Posterior vena cava (tissue), 2 donors: Measurements from ENCODE around the gene TNK1. TPM values are rescaled to one million over a fixed set of nuclear protein-coding genes. Genes with fewer than 3 reads are reported as not detected.

Experiments used
- DNase-seq: peaks from one replicate; pipeline ENCODE4 v3.0.0-alpha.2; 2020; ENCODE audit warnings: low spot score
- intact Hi-C, 2 donors: fragments of 100-400 bp; cut with DNase I; formaldehyde crosslinking; loops; one replicate each; pipeline versions ENCODE4 v1.14.1 to v1.14.2; 2022 to 2023
- total RNA-seq, 2 donors: library from RNA; stranded (reverse); fragmentation: NEBNext Ultra II Directional; extraction: Animal tissue kit (Norgen Biotek cat#: 25700); gene quantifications; one replicate each; pipeline ENCODE4 v1.2.1, GENCODE V29; 2021
- donor health status: DM: yes; HTN: yes; CAD: no.
- donor health status: DM: yes; HTN: yes; CAD: no.

The TNK1 gene
- total RNA-seq, 2 donors from 2014 or later = 1.6 to 1.8 TPM

DNA sequence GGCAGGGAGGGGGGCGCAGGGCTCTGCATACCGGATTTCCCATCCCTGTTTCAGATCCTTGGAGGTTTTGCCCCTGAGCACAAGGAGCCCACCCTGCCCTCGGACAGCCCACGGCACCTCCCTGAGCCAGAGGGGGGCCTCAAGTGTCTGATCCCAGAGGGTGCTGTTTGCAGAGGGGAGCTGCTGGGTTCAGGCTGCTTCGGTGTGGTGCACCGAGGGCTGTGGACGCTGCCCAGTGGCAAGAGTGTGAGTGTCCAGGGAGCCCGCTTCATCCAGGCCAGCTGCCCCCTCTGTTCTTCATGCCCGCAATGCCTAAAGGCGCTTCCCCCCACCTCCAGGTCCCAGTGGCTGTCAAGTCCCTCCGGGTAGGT lies 2.5 kb downstream of the TNK1 start:
- DNase-seq = no peak
- intact Hi-C loops = no loop called here

DNA sequence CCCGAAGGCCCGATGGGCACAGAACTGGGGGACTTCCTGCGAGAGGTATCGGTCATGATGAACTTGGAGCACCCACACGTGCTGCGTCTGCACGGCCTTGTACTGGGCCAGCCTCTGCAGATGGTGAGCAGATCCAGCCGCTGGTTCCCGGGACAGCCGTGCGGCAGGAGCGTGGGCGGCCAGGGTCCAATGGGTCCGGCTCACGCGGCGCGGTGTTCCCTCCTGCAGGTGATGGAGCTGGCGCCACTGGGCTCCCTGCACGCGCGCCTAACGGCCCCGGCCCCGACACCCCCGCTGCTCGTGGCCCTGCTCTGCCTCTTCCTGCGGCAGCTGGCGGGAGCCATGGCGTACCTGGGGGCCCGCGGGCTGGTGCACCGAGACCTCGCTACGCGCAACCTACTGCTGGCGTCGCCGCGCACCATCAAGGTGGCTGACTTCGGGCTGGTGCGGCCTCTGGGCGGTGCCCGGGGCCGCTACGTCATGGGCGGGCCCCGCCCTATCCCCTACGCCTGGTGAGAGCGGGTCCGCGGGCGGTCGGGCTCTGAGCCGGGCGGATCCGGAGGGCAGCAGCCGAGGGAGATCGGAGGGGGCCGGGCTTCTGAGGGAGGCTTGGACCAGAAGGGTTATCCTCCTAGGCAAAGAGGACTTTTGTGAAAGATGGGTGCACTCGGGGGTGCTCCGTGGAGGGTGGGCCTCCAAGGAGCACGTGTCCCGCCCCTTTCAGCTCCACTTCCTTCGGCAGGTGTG lies 3.0 kb downstream of the TNK1 start:
- intact Hi-C loops = no loop called here
- DNase-seq = no peak

GRCh38 chr17:7384489-7385081 lies 3.7 kb downstream of the TNK1 start:
- intact Hi-C loops = no loop called here
- no peak for DNase-seq

DNA sequence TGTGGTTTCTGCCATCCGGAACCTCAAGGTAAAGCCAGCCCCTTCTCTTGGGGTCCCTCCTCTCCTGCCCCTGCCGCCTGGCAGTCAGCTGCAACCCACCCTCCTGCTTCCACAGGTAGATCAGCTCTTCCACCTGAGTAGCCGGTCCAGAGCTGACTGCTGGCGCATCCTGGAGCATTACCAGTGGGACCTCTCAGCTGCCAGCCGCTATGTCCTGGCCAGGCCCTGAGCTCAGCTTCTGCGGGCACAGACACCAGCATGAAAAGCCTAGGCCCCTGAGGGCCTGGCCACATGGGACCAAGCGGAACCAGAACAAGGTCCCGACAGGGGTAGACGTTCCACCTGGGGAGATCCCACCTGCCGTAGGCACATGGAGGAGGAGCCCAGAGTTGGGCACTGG lies 8.0 kb downstream of the TNK1 start:
- intact Hi-C loops = loop anchor here in 1 of 2 donors (1.0 kb wide), 1 partner anchor 11 kb away; no protein-coding TSS in a partner anchor
- DNase-seq = no peak

DNA sequence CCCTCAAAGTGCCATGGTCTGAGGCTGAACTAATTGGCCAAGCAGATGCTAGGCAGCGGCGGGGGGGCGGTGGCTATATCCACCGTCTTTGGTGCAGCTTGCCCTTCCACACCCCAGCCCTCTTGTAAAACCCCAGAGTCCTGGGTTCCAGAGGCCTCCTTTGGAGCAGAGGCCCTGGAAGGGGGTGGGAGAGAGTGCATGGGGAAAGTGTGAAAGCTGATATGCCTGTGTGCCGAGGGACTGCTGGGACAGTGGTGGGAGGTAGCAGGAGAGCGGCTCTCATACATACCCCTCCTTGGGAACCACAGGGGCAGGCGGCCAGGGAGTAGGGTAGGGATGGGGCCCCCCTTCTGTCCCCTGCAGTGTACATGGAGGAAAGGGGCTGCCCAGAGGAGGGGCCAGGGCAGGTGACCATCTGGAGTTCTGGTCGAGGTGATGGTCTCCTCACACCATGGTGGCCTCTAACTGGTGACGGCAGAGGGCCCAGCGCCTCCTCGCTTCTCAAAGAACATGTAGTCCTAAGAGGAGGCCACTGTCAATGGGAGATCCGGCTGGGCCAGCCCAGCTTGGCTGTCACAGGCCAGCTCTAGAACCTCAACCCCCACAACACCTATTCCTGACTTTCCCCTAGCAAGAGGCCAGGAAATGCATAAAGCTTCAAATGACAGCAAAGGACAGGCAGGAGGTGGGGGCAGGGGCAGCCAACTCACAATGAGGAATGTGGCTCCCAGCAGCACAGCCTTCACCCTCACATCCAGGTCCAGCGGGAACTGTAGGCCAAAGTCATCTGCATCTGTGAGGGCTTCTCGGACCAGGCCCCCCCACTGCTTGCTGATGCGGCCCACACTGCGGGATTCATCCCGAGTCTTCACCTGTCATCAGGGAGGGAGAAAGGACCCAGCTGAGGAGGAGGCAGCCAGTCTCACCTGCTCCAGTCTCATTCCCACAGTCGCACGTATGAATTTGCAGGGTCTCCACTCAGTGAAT lies 9.3 kb downstream of the TNK1 start:
- intact Hi-C loops = loop anchor here in 1 of 2 donors (1.0 kb wide), 1 partner anchor 12 kb away; no protein-coding TSS in a partner anchor
- no peak for DNase-seq

DNA sequence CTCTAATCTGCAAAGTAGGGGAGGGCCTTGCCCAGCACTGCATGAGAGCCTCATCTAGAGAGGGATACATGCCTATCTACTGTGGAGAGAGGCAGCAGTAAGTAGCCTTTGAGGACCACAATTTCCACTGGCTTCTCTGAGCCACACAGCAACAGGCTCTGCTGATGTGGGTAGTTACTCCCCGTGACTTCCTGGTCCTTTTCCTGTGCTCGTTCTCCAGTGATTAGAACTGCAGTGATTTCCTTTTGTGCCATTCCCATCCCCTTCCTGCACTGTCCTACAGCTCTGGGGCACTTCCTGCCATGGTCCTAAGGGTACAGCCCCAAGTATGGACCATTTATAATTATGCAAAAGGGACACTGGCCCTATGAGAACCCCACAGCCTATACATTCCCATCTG lies 10.4 kb downstream of the TNK1 start:
- intact Hi-C loops = no loop called here
- DNase-seq = no peak

DNA sequence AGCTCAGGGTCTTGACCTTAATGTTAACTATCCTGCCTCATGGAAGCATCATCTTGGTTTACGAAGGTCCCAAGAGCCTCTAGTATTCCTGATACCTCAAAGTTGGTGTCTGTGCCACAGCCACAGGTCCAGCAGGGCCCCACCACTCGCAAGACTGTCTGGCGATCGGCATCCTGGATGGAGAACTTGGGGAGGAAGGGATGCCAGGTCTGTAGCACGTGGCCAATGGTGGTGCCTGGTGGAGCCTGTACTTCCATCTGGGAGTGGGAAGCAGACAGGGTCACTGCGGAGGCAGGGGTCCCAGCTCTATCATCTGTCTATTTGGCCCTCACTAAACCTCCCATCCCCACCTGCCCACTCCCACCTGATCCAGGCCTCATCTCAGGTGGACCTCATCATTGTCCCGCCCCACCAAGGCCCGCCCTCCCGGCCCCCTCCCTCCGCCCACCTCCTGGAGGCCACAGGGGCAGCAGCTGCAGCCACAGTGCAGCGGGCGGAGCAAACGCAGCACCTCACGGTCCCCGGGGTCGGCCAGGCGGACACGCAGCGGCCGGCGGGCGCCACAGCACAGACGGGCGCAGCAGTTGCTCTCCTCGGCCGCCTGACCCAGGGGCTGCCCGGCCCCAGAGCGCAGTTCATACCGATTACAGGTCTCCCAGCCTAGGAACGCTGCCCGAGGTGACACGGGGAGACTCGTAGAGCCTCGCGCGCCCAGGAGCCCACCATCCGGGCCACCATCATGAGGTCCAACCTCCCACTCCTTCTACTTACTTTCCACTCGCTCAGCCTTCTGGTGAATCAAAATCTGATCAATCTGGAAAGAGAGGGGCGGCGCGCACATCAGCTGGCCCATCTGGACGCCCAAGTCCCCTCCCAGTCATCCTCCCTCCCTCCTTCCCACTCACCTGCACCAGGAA lies 12.1 kb downstream of the TNK1 start:
- intact Hi-C loops = no loop called here
- no peak for DNase-seq

- DNase-seq = no peak
- intact Hi-C loops = no loop called here
Observed at GRCh38 chr17:7393613-7394451, 12.9 kb downstream of the TNK1 start.

DNA sequence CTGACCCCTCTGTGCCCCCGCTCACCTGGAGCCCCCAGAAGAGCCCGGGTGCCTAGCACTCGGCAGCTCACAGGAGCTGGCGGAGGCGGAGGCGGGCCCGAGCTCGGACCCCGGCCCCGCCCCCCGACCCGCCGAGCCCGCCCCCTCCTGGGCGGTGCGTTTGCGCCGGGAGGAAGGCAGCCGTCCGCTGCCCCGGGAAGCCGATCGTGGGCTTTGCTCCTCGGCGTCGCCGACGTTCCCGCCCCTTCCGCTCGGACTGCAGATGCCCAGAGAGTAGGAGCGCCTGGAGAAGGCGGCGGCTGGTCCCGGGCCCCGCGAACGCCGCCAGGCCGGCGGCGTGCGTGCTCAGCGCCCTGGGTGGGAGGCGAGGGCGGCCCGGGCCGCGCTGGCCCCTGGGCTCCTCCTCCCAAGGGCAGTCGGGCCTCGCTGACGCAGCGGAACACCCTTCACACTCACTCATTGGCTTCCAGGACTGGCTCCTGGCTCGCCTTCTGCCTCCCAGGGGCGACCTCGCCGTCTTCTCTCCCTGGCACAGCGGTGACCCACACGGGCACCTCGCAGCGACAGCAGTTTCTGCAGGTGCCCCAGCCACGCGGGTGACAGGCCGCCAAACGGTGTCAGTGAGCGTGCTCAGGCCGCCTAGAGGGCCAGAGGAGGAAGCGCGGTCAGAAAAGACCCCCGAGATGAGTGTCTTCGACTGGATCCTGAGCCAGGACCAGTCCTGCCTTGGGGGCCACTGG lies 13.7 kb downstream of the TNK1 start, which contains the start of gene PLSCR3:
Gene PLSCR3 (minus strand): TSS at position 74 of the 740 bp plus-strand sequence. CDS start 415 bp downstream, outside the sequence.
- DNase-seq = peak; percentile 96
- intact Hi-C loops = loop anchor here in 1 of 2 donors (5.0 kb wide), 1 partner anchor 908 kb away; no protein-coding TSS in a partner anchor

DNA sequence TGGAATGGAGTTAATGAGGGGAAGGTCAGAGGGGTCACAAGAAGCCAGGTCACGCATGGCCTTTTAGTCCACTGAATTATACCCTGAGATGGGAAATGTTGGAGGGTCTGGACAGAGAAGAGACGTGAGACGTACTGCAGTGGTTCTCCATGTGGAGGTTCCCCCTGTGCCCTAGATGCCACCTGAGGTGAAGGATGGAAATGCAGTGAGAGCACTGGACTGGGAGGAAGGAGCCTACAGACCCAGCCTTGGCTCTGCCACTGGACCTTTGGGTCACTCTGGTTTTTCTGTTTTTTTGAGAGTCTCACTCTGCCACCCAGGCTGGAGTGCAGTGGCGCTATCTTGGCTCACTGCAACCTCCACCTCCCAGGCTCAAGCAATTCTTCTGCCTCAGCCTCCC lies 15.3 kb downstream of the TNK1 start:
- intact Hi-C loops = loop anchor here in 1 of 2 donors (5.0 kb wide), 1 partner anchor 906 kb away; no protein-coding TSS in a partner anchor

GRCh38 chr17:7398612-7399011 lies 17.7 kb downstream of the TNK1 start:
- intact Hi-C loops = loop anchor here in 1 of 2 donors (5.0 kb wide), 1 partner anchor 904 kb away; no protein-coding TSS in a partner anchor

More for the DNA sequence above, 15.3 kb downstream of the TNK1 start:
- no peak for DNase-seq

DNA sequence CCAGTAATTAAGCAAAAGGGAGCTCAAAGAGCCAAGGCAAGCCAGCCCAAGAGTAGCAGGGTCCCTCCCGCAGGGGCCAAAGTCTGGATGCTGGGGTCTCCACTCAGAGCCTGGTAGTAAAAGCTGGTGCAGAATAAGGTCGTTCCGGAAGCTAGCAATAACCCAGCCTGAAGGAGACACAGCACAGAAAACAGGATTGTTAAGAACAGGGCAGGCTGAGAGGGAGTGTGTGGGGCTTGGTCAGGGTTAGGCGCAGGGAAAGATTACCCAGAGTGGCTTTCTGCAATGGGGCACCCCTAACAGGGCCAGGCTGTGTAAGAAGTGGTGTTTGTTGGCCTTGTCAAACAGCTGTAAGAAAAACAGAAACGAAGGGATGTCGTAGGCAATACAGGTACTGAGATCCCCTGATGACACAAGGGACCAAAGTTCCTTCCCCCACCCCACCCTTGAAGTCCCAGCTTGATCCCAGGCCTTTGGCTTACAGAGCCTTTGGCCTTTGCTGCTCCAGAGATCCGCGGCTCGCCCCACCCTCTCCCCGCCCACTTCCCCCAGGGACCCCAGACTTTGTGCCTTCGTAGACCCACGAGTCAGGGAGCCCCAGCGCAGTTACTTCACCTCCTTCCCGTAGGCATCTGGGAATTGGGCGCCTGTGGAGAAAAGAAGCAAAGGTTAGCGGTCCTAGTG lies 22.3 kb downstream of the TNK1 start:
- DNase-seq = no peak
- intact Hi-C loops = no loop called here

More at GRCh38 chr17:7398612-7399011, 17.7 kb downstream of the TNK1 start:
- DNase-seq = no peak

DNA sequence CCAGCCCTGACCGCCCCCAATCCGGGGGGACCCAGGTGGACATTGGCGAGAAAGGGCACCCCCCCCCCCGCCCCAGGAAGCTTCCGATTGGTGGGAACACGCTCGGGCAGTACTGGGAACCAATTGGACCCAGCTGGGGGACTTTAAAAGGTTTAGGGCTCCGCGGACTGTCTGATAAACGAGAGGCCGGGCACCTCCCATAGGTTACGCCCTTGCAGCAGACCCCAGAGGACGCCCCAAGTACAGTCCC lies 22.8 kb downstream of the TNK1 start:
- no peak for DNase-seq
- intact Hi-C loops = no loop called here

GRCh38 chr17:7403977-7404736 lies 23.3 kb downstream of the TNK1 start, which contains the start of gene TMEM256:
Gene TMEM256 (minus strand): TSS chr17:7404097. CDS start chr17:7404084, 13 bp downstream.
- intact Hi-C loops = no loop called here
- peak; percentile 99 for DNase-seq

GRCh38 chr17:7404737-7405349 lies 24.0 kb downstream of the TNK1 start:
- intact Hi-C loops = no loop called here

More at GRCh38 chr17:7404737-7405349, 24.0 kb downstream of the TNK1 start:
- peak; percentile 89 for DNase-seq
